H9 (cell line): ENCODE measurements around the gene ADAMTS6. TPM values are rescaled to one million over a fixed set of nuclear protein-coding genes. Genes with fewer than 3 reads are reported as not detected.

Experiments used
- DNase-seq: peaks from one replicate; pipeline ENCODE4 v3.0.0-alpha.2; 2017
- H2AFZ ChIP-seq: one replicate; pipeline ENCODE4 v1.6.1; 2013; ENCODE audit warnings: mild to moderate bottlenecking, low read length, control low read depth, moderate library complexity
- H2AK5ac ChIP-seq: 2 replicates; pipeline ENCODE4 v1.6.1; 2013; ENCODE audit warnings: low read length, control low read depth, mixed read lengths; ENCODE audit not compliant: insufficient read length
- H2BK120ac ChIP-seq: one replicate; pipeline ENCODE4 v1.6.1; 2013; ENCODE audit warnings: low read depth, mild to moderate bottlenecking, low read length, control low read depth, inconsistent platforms; ENCODE audit not compliant: poor library complexity, severe bottlenecking
- H2BK12ac ChIP-seq: 2 replicates; pipeline ENCODE4 v1.6.1; 2013; ENCODE audit warnings: low read length, control low read depth, mixed read lengths, low read depth; ENCODE audit not compliant: insufficient read length
- H2BK15ac ChIP-seq: 2 replicates; pipeline ENCODE4 v1.6.1; 2013; ENCODE audit warnings: low read depth, low read length, control low read depth
- H2BK20ac ChIP-seq: one replicate; pipeline ENCODE4 v1.6.1; 2013; ENCODE audit warnings: low read depth, mild to moderate bottlenecking, low read length, control low read depth, inconsistent platforms; ENCODE audit not compliant: poor library complexity, severe bottlenecking
- H2BK5ac ChIP-seq: 2 replicates; pipeline ENCODE4 v1.6.1; 2013; ENCODE audit warnings: low read length, control low read depth, mixed read lengths; ENCODE audit not compliant: insufficient read length
- H3K14ac ChIP-seq: 2 replicates; pipeline ENCODE4 v1.6.1; 2013; ENCODE audit warnings: low read length, control low read depth; ENCODE audit not compliant: insufficient read depth
- H3K18ac ChIP-seq: 2 replicates; pipeline ENCODE4 v1.6.1; 2013; ENCODE audit warnings: low read depth, mild to moderate bottlenecking, mixed read lengths, low read length, control low read depth; ENCODE audit not compliant: insufficient read length
- H3K23ac ChIP-seq: 2 replicates; pipeline ENCODE4 v1.6.1; 2013; ENCODE audit warnings: low read length, control low read depth, mixed read lengths, low read depth; ENCODE audit not compliant: insufficient read length
- H3K23me2 ChIP-seq: 2 replicates; pipeline ENCODE4 v1.6.1; 2013; ENCODE audit warnings: low read depth, mild to moderate bottlenecking, mixed read lengths, low read length, control low read depth; ENCODE audit not compliant: insufficient read length, poor library complexity, severe bottlenecking
- H3K27ac ChIP-seq: 2 replicates; pipeline ENCODE4 v1.5.1; 2013; ENCODE audit warnings: low read length, control low read depth, mixed read lengths, low read depth; ENCODE audit not compliant: insufficient read length
- H3K27me3 ChIP-seq: 2 replicates; pipeline ENCODE4 v1.6.1; 2013; ENCODE audit warnings: low read length, control low read depth, inconsistent platforms; ENCODE audit not compliant: insufficient read depth
- H3K4ac ChIP-seq: 2 replicates; pipeline ENCODE4 v1.6.1; 2013; ENCODE audit warnings: low read depth, mild to moderate bottlenecking, control low read depth, inconsistent platforms, low read length, moderate library complexity
- H3K4me1 ChIP-seq: 2 replicates; pipeline ENCODE4 v1.6.1; 2013; ENCODE audit warnings: low read length, control low read depth, inconsistent platforms; ENCODE audit not compliant: insufficient read depth
- H3K4me2 ChIP-seq: 2 replicates; pipeline ENCODE4 v1.6.1; 2013; ENCODE audit warnings: low read length, control low read depth, mixed read lengths; ENCODE audit not compliant: insufficient read length, insufficient read depth
- H3K56ac ChIP-seq: 2 replicates; pipeline ENCODE4 v1.6.1; 2013; ENCODE audit warnings: low read depth, mild to moderate bottlenecking, mixed read lengths, low read length, control low read depth; ENCODE audit not compliant: insufficient read length
- H3K79me1 ChIP-seq: 2 replicates; pipeline ENCODE4 v1.6.1; 2013; ENCODE audit warnings: low read depth, mild to moderate bottlenecking, moderate library complexity, low read length, control low read depth, inconsistent platforms; ENCODE audit not compliant: insufficient read depth, poor library complexity, severe bottlenecking
- H3K79me2 ChIP-seq: 2 replicates; pipeline ENCODE4 v1.6.1; 2013; ENCODE audit warnings: low read length, control low read depth, inconsistent platforms; ENCODE audit not compliant: insufficient read depth
- H3K9ac ChIP-seq: 2 replicates; pipeline ENCODE4 v1.6.1; 2013; ENCODE audit warnings: low read length, control low read depth, mixed read lengths; ENCODE audit not compliant: insufficient read length; ENCODE audit errors: extremely low read depth
- H3K9me3 ChIP-seq: one replicate; pipeline ENCODE4 v1.6.1; 2013; ENCODE audit warnings: low read depth, low read length, inconsistent platforms; ENCODE audit not compliant: control insufficient read depth
- H3T11ph ChIP-seq: one replicate; pipeline ENCODE4 v1.6.1; 2013; ENCODE audit warnings: mild to moderate bottlenecking, low read length, control low read depth, inconsistent platforms
- H4K20me1 ChIP-seq: one replicate; pipeline ENCODE4 v1.6.1; 2013; ENCODE audit not compliant: control insufficient read depth, insufficient read length, insufficient read depth
- H4K5ac ChIP-seq: 2 replicates; pipeline ENCODE4 v1.6.1; 2013; ENCODE audit warnings: low read depth, mild to moderate bottlenecking, mixed read lengths, low read length, control low read depth; ENCODE audit not compliant: insufficient read length
- H4K8ac ChIP-seq: replicated peaks from 2 replicates; pipeline ENCODE4 v1.6.1; 2013; ENCODE audit warnings: low read length, control low read depth, mixed read lengths, low read depth; ENCODE audit not compliant: insufficient read length
- H4K91ac ChIP-seq: 2 replicates; pipeline ENCODE4 v1.6.1; 2013; ENCODE audit warnings: low read depth, mild to moderate bottlenecking, moderate library complexity, mixed read lengths, low read length, control low read depth; ENCODE audit not compliant: insufficient read length
- H3K27ac Mint-ChIP-seq, 3 experiments: 2 replicates in 2 of 3; 3 replicates in 1 of 3; pipeline ENCODE4 v1.8.0; 2020 to 2021; ENCODE audit warnings: mixed read lengths in 3 of 3, mild to moderate bottlenecking in 1 of 3, moderate library complexity in 1 of 3
- H3K27me3 Mint-ChIP-seq: 2 replicates; pipeline ENCODE4 v1.8.0; 2021; ENCODE audit warnings: low read depth, mild to moderate bottlenecking, moderate library complexity, mixed read lengths
- H3K36me3 Mint-ChIP-seq, 3 experiments: 2 replicates in 2 of 3; 3 replicates in 1 of 3; pipeline ENCODE4 v1.8.0; 2020 to 2021; ENCODE audit warnings: low read depth in 3 of 3, mixed read lengths in 3 of 3; ENCODE audit not compliant: insufficient read depth in 1 of 3
- H3K4me1 Mint-ChIP-seq, 2 experiments: 2 replicates each; pipeline ENCODE4 v1.8.0; 2020; ENCODE audit warnings: mixed read lengths in 2 of 2
- H3K4me3 Mint-ChIP-seq, 2 experiments: 2 replicates in 1 of 2; 3 replicates in 1 of 2; pipeline ENCODE4 v1.8.0; 2020 to 2021; ENCODE audit warnings: mild to moderate bottlenecking in 2 of 2, mixed read lengths in 2 of 2, moderate library complexity in 1 of 2
- H3K9me3 Mint-ChIP-seq, 2 experiments: 2 replicates in 1 of 2; 3 replicates in 1 of 2; pipeline ENCODE4 v1.8.0; 2020; ENCODE audit warnings: mild to moderate bottlenecking in 2 of 2, mixed read lengths in 2 of 2, moderate library complexity in 1 of 2
- WGBS: extraction: QIAGEN DNeasy Blood & Tissue Kit; methylation state at CpG from one replicate; pipeline ENCODE4 v1.1.7; 2013; ENCODE audit warnings: missing lambda C conversion rate, low lambda C conversion rate, mixed read lengths; ENCODE audit not compliant: insufficient read length; ENCODE audit errors: extremely low coverage; 5-methylcytosine and 5-hydroxymethylcytosine counted together
- total RNA-seq: library from RNA; stranded (reverse); gene quantifications from 2 replicates; pipeline ENCODE4 v1.2.1, GENCODE V29; 2021
- TF ChIP-seq, protein P1 (sequence below): fragments of 200-600 bp; sonication (generic); conservative IDR thresholded peaks from 3 replicates; pipeline ENCODE4 v1.8.0; 2021; ENCODE audit warnings: antibody characterized with exemption, mild to moderate bottlenecking

Gene ADAMTS6
- total RNA-seq, 1 experiment from 2014 or later: 0.33 TPM

DNA sequence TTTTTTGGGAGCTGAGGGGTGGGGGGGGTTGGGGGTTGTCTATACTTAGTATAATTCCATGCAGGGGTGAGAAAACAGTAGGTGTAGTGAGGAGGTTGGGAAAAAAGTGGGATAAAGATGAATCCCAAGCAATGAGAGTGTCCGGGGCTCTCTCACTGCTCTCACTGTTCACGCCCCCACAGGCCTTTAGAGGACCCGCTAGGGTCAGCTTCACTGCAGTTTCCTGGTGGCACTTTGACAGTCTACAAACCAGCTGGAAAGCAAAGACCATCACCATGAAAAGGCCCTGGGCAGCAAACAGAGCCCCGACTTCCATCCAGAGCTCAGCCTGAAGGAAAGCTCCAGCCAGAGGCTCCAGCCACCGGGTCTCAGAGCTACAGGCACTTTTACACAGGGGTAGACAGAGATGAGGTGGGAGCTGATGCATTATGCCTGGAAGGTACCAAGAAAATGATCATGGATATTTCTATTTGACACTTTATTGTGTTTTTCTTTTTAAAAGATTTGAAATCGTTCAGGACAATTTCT lies 355.1 kb downstream of the ADAMTS6 start:
- H3K27me3 Mint-ChIP-seq: no peaks in the 10 kb centered on the region
- H4K5ac ChIP-seq: no peak overlapping the region
- H3T11ph ChIP-seq: no peak overlapping the region
- no peaks in the 10 kb centered on the region for H3K27me3 ChIP-seq
- H2BK120ac ChIP-seq: no peak overlapping the region
- H2BK20ac ChIP-seq: no peak overlapping the region
- no peaks in the 10 kb centered on the region for H3K9me3 Mint-ChIP-seq
- H2BK12ac ChIP-seq: no peak overlapping the region
- TF ChIP-seq, protein P1, sequence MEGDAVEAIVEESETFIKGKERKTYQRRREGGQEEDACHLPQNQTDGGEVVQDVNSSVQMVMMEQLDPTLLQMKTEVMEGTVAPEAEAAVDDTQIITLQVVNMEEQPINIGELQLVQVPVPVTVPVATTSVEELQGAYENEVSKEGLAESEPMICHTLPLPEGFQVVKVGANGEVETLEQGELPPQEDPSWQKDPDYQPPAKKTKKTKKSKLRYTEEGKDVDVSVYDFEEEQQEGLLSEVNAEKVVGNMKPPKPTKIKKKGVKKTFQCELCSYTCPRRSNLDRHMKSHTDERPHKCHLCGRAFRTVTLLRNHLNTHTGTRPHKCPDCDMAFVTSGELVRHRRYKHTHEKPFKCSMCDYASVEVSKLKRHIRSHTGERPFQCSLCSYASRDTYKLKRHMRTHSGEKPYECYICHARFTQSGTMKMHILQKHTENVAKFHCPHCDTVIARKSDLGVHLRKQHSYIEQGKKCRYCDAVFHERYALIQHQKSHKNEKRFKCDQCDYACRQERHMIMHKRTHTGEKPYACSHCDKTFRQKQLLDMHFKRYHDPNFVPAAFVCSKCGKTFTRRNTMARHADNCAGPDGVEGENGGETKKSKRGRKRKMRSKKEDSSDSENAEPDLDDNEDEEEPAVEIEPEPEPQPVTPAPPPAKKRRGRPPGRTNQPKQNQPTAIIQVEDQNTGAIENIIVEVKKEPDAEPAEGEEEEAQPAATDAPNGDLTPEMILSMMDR: no peak
- no peak overlapping the region for H3K4ac ChIP-seq
- no peak overlapping the region for H2BK15ac ChIP-seq
- no peak overlapping the region for H3K18ac ChIP-seq
- H3K9ac ChIP-seq: no peak overlapping the region
- H3K4me1 Mint-ChIP-seq: peaks cover 17 to 19% of the 10 kb centered on the region in 2 experiments
- no peak overlapping the region for H3K23ac ChIP-seq
- no CpG with 5 or more reads among the region's 6 CpGs for WGBS
- no peak overlapping the region for H3K27ac ChIP-seq
- no peaks in the 10 kb centered on the region for H3K9me3 ChIP-seq
- DNase-seq: no peak
- H3K23me2 ChIP-seq: no peaks in the 10 kb centered on the region
- no peak overlapping the region for H3K27ac Mint-ChIP-seq
- no peaks in the 10 kb centered on the region for H4K20me1 ChIP-seq
- no peak overlapping the region for H4K8ac ChIP-seq
- H3K4me1 ChIP-seq: 0 out of 2 replicates have a peak, but pooled peaks cover 5% of the 10 kb centered on the region
- H3K14ac ChIP-seq: no peak overlapping the region
- no peak overlapping the region for H2AK5ac ChIP-seq
- no peak overlapping the region for H3K4me3 Mint-ChIP-seq
- H3K36me3 Mint-ChIP-seq: no peaks in the 10 kb centered on the region
- no peaks in the 10 kb centered on the region for H3K79me1 ChIP-seq
- no peak overlapping the region for H3K56ac ChIP-seq
- H4K91ac ChIP-seq: no peak overlapping the region
- H2BK5ac ChIP-seq: no peak overlapping the region
- H3K4me2 ChIP-seq: no peak overlapping the region
- H3K79me2 ChIP-seq: no peaks in the 10 kb centered on the region
- H2AFZ ChIP-seq: no peak overlapping the region
